Colonic mucosa (tissue), 4 donors: ENCODE data around the gene TENT5C. TPM values are rescaled to one million over a fixed set of nuclear protein-coding genes. Genes with fewer than 3 reads are reported as not detected.
"Not testable (repeated sequence)": the region's sequence is repeated elsewhere in the genome, so short reads cannot be mapped to it uniquely, and the experiment has no call there.

Experiments
- DNase-seq: peaks from one replicate; pipeline ENCODE4 v3.0.0-alpha.2; 2020
- H3K27ac ChIP-seq: fragments of 200-600 bp; one replicate; pipeline ENCODE4 v1.8.0; 2021
- H3K27me3 ChIP-seq: fragments of 200-600 bp; one replicate; pipeline ENCODE4 v1.8.0; 2021
- H3K36me3 ChIP-seq: fragments of 200-600 bp; one replicate; pipeline ENCODE4 v1.8.0; 2021
- H3K4me1 ChIP-seq: fragments of 200-600 bp; one replicate; pipeline ENCODE4 v1.8.0; 2021; ENCODE audit warnings: mild to moderate bottlenecking
- H3K4me3 ChIP-seq: fragments of 200-600 bp; one replicate; pipeline ENCODE4 v1.8.0; 2021
- H3K9ac ChIP-seq, 2 donors: one replicate each; pipeline ENCODE4 v1.7.0; 2013; ENCODE audit warnings: control low read depth in 2 of 2, low read depth in 2 of 2, low read length in 2 of 2
- H3K9me3 ChIP-seq: fragments of 200-600 bp; one replicate; pipeline ENCODE4 v1.8.0; 2021
- CTCF ChIP-seq: fragments of 200-600 bp; IDR thresholded peaks from one replicate; pipeline ENCODE4 v1.8.0; 2022; ENCODE audit warnings: antibody characterized with exemption, mild to moderate bottlenecking
- intact Hi-C: fragments of 100-400 bp; cut with DNase I; formaldehyde crosslinking; loops from one replicate; pipeline ENCODE4 v1.14.1; 2022
- total RNA-seq, 2 donors: library from RNA; stranded (reverse); fragmentation: NEBNext Ultra II Directional in 1 of 2; extraction: Animal tissue kit (Norgen Biotek cat#: 25700) in 1 of 2; gene quantifications; one replicate each; pipeline ENCODE4 v1.2.1, GENCODE V29; 2021
- donor health status: healthy.
- donor health status: DM: no; HTN: no; CAD: no.
- donor health status: DM: no; HTN: no; CAD: no.

The TENT5C gene
- 10 to 100 TPM; 40.7 to 58.5 TPM for total RNA-seq

GRCh38 chr1:117605774-117606648 lies at the start of gene TENT5C:
Gene TENT5C, plus strand, starts transcription at chr1:117606048. Its CDS starts 16,821 bp downstream, at chr1:117622869.
- Histone ChIP-seq H3K27ac (peak within 1 kb of the TSS; percentile 87), H3K4me1 (peaks cover 3% of the 10 kb centered on the region), H3K4me3 (peak within 1 kb of the TSS; percentile 91), H3K9me3 (no peaks in the 10 kb centered on the region), H3K36me3 (no peaks in the 10 kb centered on the region), H3K27me3 (no peaks in the 10 kb centered on the region), H3K9ac (peak within 1 kb of the TSS; percentile 94)
- peak; percentile 99 for DNase-seq
- TF ChIP-seq CTCF = no peak
- intact Hi-C loops = no loop called here

- no peaks in the 10 kb centered on the region for H3K9me3 ChIP-seq
- DNase-seq = no peak
- no peak overlapping the region for H3K27ac ChIP-seq
- H3K27me3 ChIP-seq = no peaks in the 10 kb centered on the region
- no peaks in the 10 kb centered on the region for H3K36me3 ChIP-seq
- no peak overlapping the region for H3K4me3 ChIP-seq
- no peak for TF ChIP-seq CTCF
- intact Hi-C loops = no loop called here
- no peak overlapping the region for H3K9ac ChIP-seq
- H3K4me1 ChIP-seq = no peaks in the 10 kb centered on the region
Measured at GRCh38 chr1:117556341-117556740, 49.5 kb upstream of the TENT5C start.

DNA sequence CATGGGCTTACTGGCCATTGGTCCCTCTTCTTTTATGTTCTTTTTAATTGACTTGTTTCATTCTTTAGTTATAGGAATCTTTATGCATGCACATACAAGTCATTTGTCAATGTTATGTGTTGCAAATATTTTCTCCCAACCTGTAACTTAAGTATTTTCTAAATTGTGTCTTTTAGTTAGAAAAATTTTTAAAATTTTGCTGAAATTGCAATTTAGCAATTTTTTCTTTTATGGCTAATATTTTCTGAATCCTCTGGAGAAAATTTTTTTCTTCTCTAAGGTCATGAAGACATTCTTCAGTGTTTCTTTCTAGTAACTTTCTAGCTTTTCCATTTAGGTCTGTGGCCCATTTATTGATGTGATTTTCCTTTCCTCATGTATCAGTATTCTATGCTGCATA lies 48.9 kb upstream of the TENT5C start:
- Histone ChIP-seq H3K27ac (no peak overlapping the region), H3K4me1 (no peaks in the 10 kb centered on the region), H3K27me3 (no peaks in the 10 kb centered on the region), H3K9me3 (no peaks in the 10 kb centered on the region), H3K4me3 (no peak overlapping the region), H3K9ac (no peak overlapping the region), H3K36me3 (no peaks in the 10 kb centered on the region)
- DNase-seq = no peak
- no peak for TF ChIP-seq CTCF
- intact Hi-C loops = no loop called here

DNA sequence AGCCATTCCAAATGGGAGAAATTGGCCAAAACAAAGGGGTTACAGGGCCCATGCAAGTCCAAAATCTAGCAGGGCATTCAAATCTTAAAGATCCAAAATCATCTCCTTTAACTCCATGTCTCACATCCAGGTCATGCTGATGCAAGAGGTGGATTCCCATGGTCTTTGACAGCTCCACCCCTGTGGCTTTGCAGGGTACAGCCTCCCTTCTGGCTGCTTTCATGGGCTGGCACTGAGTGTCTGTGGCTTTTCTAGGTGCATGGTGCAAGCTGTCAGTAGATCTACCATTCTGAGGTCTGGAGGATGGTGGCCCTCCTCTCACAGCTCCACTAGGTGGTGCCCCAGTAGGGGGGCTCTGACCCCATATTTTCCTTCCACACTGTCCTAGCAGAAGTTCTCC lies 47.4 kb upstream of the TENT5C start:
- H3K27me3 ChIP-seq, H3K36me3 ChIP-seq, H3K4me1 ChIP-seq, H3K4me3 ChIP-seq, H3K9me3 ChIP-seq, intact Hi-C loops, DNase-seq, H3K27ac ChIP-seq, H3K9ac ChIP-seq: not testable (repeated sequence)

- Histone ChIP-seq H3K27ac (no peak overlapping the region), H3K27me3 (no peaks in the 10 kb centered on the region), H3K36me3 (no peaks in the 10 kb centered on the region), H3K9me3 (no peaks in the 10 kb centered on the region), H3K4me3 (no peak overlapping the region), H3K9ac (no peak overlapping the region), H3K4me1 (peaks cover 6% of the 10 kb centered on the region)
- intact Hi-C loops = no loop called here
- DNase-seq = no peak
- no peak for TF ChIP-seq CTCF
Measured at GRCh38 chr1:117559139-117559538, 46.7 kb upstream of the TENT5C start.

GRCh38 chr1:117559985-117560384 lies 45.9 kb upstream of the TENT5C start:
- H3K9ac ChIP-seq = no peak overlapping the region
- intact Hi-C loops = no loop called here
- H3K27me3 ChIP-seq = no peaks in the 10 kb centered on the region
- no peak for DNase-seq
- no peak overlapping the region for H3K27ac ChIP-seq
- no peak overlapping the region for H3K4me3 ChIP-seq
- peaks cover 6% of the 10 kb centered on the region for H3K4me1 ChIP-seq
- TF ChIP-seq CTCF = no peak
- H3K9me3 ChIP-seq = no peaks in the 10 kb centered on the region
- no peaks in the 10 kb centered on the region for H3K36me3 ChIP-seq
